ENCODE data around the gene SLC35G3.
"Not testable (repeated sequence)": the region's sequence is repeated elsewhere in the genome, so short reads cannot be mapped to it uniquely, and the experiment has no call there.

The SLC35G3 gene

GRCh38 chr17:35162755-35163154, 31.4 kb downstream of the SLC35G3 start:
- DNase-seq = no peak

GRCh38 chr17:35161281-35161761, 32.9 kb downstream of the SLC35G3 start:
- no peak for DNase-seq

GRCh38 chr17:35160354-35161201, 33.6 kb downstream of the SLC35G3 start:
- no peak for DNase-seq

GRCh38 chr17:35159940-35160339, 34.3 kb downstream of the SLC35G3 start:
- no peak for DNase-seq

GRCh38 chr17:35155246-35155645, 38.9 kb downstream of the SLC35G3 start:
- no peak for DNase-seq

- DNase-seq = no peak
These were observed 39.7 kb downstream of the SLC35G3 start for GRCh38 chr17:35154196-35155165.

- no peak for DNase-seq
These were observed 41.6 kb downstream of the SLC35G3 start for GRCh38 chr17:35152421-35153140.

GRCh38 chr17:35151080-35151479, 43.1 kb downstream of the SLC35G3 start:
- DNase-seq = not testable (repeated sequence)

- no peak for DNase-seq
These were observed 44.3 kb downstream of the SLC35G3 start for GRCh38 chr17:35149941-35150340.

- no peak for DNase-seq
These were observed 46.0 kb downstream of the SLC35G3 start for GRCh38 chr17:35148144-35148543.

GRCh38 chr17:35147375-35147905, 46.8 kb downstream of the SLC35G3 start, which contains the start of gene UNC45B:
TSS of gene UNC45B (plus strand) at chr17:35147817. CDS start at chr17:35148264, 447 bp downstream.
- DNase-seq = no peak

GRCh38 chr17:35146214-35146833, 47.9 kb downstream of the SLC35G3 start:
- no peak for DNase-seq

- DNase-seq = no peak
These were observed 49.4 kb downstream of the SLC35G3 start for GRCh38 chr17:35144840-35145239.

Measured in fibroblast of skin of right biceps (primary cell).